GM18498 (cell line): ENCODE data around the gene SLC4A4.
"Not testable (repeated sequence)": the region's sequence is repeated elsewhere in the genome, so short reads cannot be mapped to it uniquely, and the experiment has no call there.

Experiments
- ATAC-seq: cut with Tn5 transposase; IDR thresholded peaks from one replicate; pipeline ENCODE4 v1.9.1; 2021; ENCODE audit warnings: mild to moderate bottlenecking, moderate library complexity; ENCODE audit not compliant: unreplicated experiment

SLC4A4 gene

GRCh38 chr4:71406459-71406963, 67.7 kb downstream of the SLC4A4 start:
- ATAC-seq = no peak

- ATAC-seq = not testable (repeated sequence)
These were observed 70.1 kb downstream of the SLC4A4 start for GRCh38 chr4:71408961-71409360.

GRCh38 chr4:71411981-71412380, 73.2 kb downstream of the SLC4A4 start:
- ATAC-seq = no peak

DNA sequence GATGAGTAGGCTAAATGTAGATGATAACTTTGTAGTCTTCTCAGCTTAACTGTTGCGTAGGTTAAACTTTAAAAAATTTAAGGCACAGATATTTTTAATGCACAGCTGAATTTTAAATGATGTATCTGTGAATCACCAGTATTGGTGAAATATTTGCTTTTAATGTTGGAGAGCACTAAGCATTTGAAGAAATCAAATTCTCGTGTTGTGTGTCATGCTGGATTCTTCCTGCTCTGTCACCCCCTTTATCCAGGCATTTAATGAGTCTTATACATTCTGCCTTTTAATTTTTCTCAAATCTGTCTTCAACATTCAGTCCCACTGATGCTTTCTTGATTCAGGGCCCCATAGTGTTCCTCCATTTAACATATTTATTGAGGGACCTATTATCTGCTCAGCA, 76.7 kb downstream of the SLC4A4 start:
- no peak for ATAC-seq

DNA sequence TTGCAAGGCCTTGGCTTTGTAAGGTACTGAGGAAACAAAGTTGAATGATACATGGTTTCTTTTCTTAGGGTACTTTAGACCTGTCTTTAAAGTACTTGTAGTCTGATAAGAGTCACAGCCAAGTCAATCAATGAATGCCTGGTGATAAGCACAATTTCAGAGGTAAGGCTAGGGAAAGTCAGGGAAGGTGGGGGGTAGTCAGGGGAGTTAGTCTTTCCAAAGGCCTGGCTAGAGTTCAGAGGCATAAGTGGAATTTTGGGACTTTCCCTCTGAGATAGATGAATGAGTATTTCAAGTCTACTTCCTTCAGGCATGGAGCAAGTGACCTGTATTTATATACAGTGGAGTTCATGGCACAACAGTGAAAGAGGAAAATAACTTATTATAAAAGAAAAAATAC, 78.3 kb downstream of the SLC4A4 start:
- no peak for ATAC-seq

DNA sequence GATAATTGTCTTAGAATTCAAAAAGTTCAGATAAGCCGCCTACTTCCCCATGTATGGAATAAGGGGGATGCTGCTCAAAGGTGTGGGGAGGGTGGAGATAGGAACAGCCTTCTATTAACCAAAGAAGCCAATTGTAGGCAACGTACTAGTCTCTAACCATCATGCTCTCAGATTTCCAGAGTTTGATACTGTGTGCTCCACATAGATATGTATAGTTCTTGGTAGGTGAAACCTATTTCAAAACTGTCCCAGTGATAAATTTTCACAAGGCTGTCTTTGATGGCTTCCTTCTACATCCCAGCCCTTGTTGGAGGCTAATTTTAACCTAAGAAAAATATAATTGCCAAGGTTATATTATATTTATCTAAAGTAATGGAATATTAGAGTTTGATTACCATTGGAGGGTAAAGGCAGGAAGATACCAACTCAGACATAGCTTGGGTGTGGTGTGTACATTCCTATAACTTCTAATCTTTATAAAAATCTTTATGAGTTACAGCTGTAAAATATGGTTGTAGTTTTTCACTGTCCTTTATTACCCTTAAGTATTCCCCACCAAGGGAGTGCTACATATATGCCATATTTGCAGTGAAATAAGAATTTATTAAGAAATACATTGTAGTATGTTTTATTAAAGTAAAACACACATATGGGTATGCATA, 87.7 kb downstream of the SLC4A4 start:
- no peak for ATAC-seq

DNA sequence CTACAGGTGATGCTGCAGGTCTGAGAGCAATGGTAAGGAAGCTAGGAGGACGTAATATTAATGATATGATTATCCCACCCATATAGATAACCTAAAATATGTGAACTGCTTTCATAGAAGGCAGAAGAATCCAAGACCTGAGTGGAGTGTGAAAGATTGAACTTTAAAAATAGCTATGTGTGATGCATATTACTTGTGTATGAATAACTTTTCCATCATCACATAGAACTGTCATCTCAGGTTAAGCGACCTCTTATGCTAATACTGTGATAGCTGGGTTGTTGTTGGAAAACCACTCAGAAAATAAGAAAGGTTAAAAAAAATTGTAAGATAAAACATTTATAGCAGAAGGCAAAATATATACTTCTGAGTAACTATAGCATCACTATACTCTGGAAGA, 90.3 kb downstream of the SLC4A4 start:
- ATAC-seq = no peak

DNA sequence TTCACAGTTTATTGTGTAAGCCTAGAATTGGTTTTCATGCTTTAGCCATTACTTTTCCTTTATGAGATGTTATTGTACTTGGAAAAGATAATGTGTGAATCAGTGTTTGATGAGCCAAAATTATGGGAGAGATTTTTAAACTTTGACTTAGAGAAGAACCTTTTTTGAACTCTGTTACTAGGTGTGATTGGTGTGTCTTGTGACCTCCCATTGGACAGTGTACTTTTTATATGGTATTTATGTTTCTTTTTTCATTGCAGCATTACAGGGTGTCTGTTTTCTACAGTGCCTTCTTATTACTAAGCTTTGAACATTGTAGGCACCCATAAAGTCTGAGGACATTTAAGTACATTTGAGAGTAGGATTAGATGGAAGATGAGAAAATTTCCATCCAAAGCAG, 91.1 kb downstream of the SLC4A4 start:
- no peak for ATAC-seq

DNA sequence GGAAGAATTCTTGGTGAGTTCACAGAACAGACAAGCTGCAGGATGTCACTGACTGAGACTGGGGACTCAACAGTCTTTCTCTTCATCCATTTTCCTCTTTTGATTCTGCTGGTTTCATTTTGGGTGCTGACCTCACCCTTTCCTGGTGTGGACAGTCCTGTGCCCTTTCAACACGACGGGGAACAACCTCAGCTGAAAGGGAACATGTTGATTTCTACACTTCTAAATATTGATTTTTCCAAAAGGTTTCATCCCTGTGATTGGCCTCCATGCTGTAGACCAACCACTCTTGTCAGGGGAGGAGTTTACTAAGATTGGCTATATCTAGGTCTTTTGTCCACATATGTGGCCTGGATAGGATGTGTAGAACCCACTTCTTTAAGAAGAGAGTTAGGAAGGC, 91.8 kb downstream of the SLC4A4 start:
- no peak for ATAC-seq

DNA sequence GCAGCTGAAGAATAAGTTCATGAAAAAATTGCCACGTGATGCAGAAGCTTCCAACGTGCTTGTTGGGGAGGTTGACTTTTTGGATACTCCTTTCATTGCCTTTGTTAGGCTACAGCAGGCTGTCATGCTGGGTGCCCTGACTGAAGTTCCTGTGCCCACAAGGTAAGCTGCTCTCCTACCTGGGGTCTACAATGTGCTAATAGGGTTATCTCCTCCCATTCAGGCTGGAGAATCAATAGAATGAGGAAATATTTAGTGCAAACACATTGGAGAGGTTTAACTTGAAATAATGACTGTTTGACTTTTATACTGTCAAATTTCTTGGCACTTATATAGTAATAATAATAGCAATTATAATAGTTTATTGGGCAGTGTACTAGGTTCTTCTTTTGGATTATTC, 101.8 kb downstream of the SLC4A4 start:
- ATAC-seq = no peak

GRCh38 chr4:71441186-71442169, 102.7 kb downstream of the SLC4A4 start:
- no peak for ATAC-seq

DNA sequence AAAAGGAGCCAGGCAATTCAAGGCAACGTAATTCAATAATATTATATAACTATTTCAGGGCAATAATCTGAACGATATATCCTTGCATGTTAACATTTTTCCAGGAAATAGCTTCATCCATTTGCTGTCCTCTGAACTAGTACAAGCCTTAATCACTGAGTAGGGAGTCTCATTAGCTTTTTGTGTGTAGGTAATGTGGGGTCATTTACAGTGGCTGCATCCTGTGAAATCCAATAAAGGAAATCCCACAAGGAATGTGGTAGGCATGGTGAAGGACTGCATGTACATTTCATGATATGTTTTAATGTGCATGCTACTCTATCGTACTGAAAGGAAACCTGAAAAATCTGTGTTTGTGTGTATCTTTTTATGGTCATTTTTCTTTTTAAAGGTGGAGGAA, 103.5 kb downstream of the SLC4A4 start:
- no peak for ATAC-seq

GRCh38 chr4:71444395-71444794, 105.6 kb downstream of the SLC4A4 start:
- no peak for ATAC-seq

GRCh38 chr4:71445811-71446210, 107.0 kb downstream of the SLC4A4 start:
- no peak for ATAC-seq

- no peak for ATAC-seq
These were observed 107.8 kb downstream of the SLC4A4 start for GRCh38 chr4:71446479-71447081.

DNA sequence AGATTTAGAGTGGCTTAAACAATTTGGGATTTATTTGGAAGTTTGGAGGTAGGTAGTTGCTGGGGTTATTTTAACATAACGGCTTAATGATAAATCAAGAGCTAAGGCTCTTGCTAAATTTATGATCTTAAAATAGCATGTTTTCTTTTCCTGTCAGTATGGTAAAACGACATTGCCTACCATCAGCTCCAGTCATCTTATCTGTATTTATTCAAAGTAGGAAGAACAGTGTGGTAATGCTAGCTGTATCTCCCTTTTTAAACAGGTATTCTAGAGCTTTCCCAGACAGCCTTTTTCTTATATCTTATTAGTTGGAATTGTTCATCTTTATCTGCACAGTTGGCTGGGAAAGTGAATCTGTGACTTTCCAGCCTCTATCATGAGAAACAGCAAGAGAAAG, 110.2 kb downstream of the SLC4A4 start:
- ATAC-seq = no peak

- ATAC-seq = no peak
These were observed 111.1 kb downstream of the SLC4A4 start for GRCh38 chr4:71449878-71450277.

GRCh38 chr4:71453531-71453930, 114.7 kb downstream of the SLC4A4 start:
- no peak for ATAC-seq

- ATAC-seq = no peak
These were observed 118.0 kb downstream of the SLC4A4 start for GRCh38 chr4:71456841-71457240.

- no peak for ATAC-seq
These were observed 121.6 kb downstream of the SLC4A4 start for GRCh38 chr4:71460371-71460770.

GRCh38 chr4:71461422-71461821, 122.6 kb downstream of the SLC4A4 start:
- no peak for ATAC-seq

- ATAC-seq = no peak
These were observed 128.0 kb downstream of the SLC4A4 start for GRCh38 chr4:71466775-71467174.
